PC-3 (cell line): ENCODE measurements around the gene ANGPT4. TPM values are rescaled to one million over a fixed set of nuclear protein-coding genes. Genes with fewer than 3 reads are reported as not detected.

Source experiments
- ATAC-seq: fragments of 200-7000 bp; cut with Tn5 transposase; 2 replicates; pipeline ENCODE4 v1.9.1; 2020; ENCODE audit warnings: mild to moderate bottlenecking, moderate library complexity
- BruUV-seq: library from RNA; stranded (reverse); fragments of 400-500 nt; replicated peaks from 2 replicates; lab custom pipeline; 2021; lab: Mats Ljungman, UMichigan
- CTCF ChIA-PET: fragments of 300-600 bp; sonication (Branson Sonifier 250); formaldehyde crosslinking; loops from one replicate; lab custom pipeline; 2022; ENCODE audit warnings: antibody characterized with exemption; lab: Charles Lee
- POLR2A ChIA-PET: fragments of 300-600 bp; sonication (Branson Sonifier 250); formaldehyde crosslinking; loops from one replicate; lab custom pipeline; 2022; ENCODE audit warnings: antibody characterized with exemption; ENCODE audit not compliant: unreplicated experiment; lab: Charles Lee
- DNase-seq: peaks from one replicate; pipeline ENCODE4 v3.0.0-alpha.2; 2015
- H2AFZ ChIP-seq: fragments of 300-600 bp; sonication (generic); 2 replicates; pipeline ENCODE4 v1.6.0; 2016; ENCODE audit warnings: antibody characterized with exemption, low read length
- H3F3A ChIP-seq: fragments of 300-600 bp; sonication (generic); one replicate; pipeline ENCODE4 v1.6.0; 2017; ENCODE audit warnings: antibody characterized with exemption, low read length, control low read depth, mild to moderate bottlenecking; ENCODE audit not compliant: unreplicated experiment
- H3K27ac ChIP-seq: fragments of 300-600 bp; sonication (generic); 2 replicates; pipeline ENCODE4 v1.5.1; 2016; ENCODE audit warnings: mild to moderate bottlenecking, low read length
- H3K27me3 ChIP-seq: fragments of 300-600 bp; sonication (generic); 2 replicates; pipeline ENCODE4 v1.6.1; 2016; ENCODE audit warnings: low read length, mixed read lengths
- H3K36me3 ChIP-seq: fragments of 300-600 bp; sonication (generic); 2 replicates; pipeline ENCODE4 v1.6.1; 2016; ENCODE audit warnings: low read depth, mixed run types, low read length, mixed read lengths
- H3K4me1 ChIP-seq: fragments of 300-600 bp; sonication (generic); 2 replicates; pipeline ENCODE4 v1.5.1; 2016; ENCODE audit warnings: low read length; ENCODE audit not compliant: insufficient read depth
- H3K4me2 ChIP-seq: fragments of 300-600 bp; sonication (generic); 2 replicates; pipeline ENCODE4 v1.6.0; 2016; ENCODE audit warnings: low read length
- H3K4me3 ChIP-seq: fragments of 300-600 bp; sonication (generic); 2 replicates; pipeline ENCODE4 v1.5.1; 2016; ENCODE audit warnings: mild to moderate bottlenecking, low read length, mixed read lengths
- H3K79me2 ChIP-seq: fragments of 300-600 bp; sonication (generic); 2 replicates; pipeline ENCODE4 v1.6.1; 2017; ENCODE audit warnings: low read length, mixed read lengths
- H3K9ac ChIP-seq: fragments of 300-600 bp; sonication (generic); 2 replicates; pipeline ENCODE4 v1.6.0; 2016; ENCODE audit warnings: mild to moderate bottlenecking, low read length
- H3K9me2 ChIP-seq: fragments of 300-600 bp; sonication (generic); replicated peaks from 2 replicates; pipeline ENCODE4 v1.6.1; 2016; ENCODE audit warnings: mixed run types, low read length, mixed read lengths
- H3K9me3 ChIP-seq: fragments of 300-600 bp; sonication (generic); 2 replicates; pipeline ENCODE4 v1.6.1; 2016; ENCODE audit warnings: low read length, mixed read lengths
- H4K20me1 ChIP-seq: fragments of 300-600 bp; sonication (generic); 2 replicates; pipeline ENCODE4 v1.6.1; 2016; ENCODE audit warnings: low read length, mixed read lengths
- CTCF ChIP-seq: fragments of 300-600 bp; sonication (generic); conservative IDR thresholded peaks from 2 replicates; pipeline ENCODE4 v1.5.1; 2017; ENCODE audit warnings: antibody characterized with exemption, low read depth, mild to moderate bottlenecking, low read length
- EZH2 ChIP-seq: fragments of 300-600 bp; sonication (generic); IDR thresholded peaks from one replicate; pipeline ENCODE4 v1.6.1; 2017; ENCODE audit warnings: antibody characterized with exemption, mild to moderate bottlenecking, low read length; ENCODE audit not compliant: unreplicated experiment
- EZH2phosphoT487 ChIP-seq: fragments of 300-600 bp; sonication (generic); IDR thresholded peaks from 2 replicates; pipeline ENCODE4 v1.6.1; 2018; ENCODE audit warnings: mild to moderate bottlenecking, antibody characterized with exemption, low read length, borderline replicate concordance
- intact Hi-C: fragments of 100-400 bp; cut with micrococcal nuclease; formaldehyde crosslinking; loops from 2 replicates; pipeline ENCODE4 v1.9.0; 2023
- total RNA-seq: library from RNA; depleted of rRNA; stranded (reverse); fragments of >200 nt; gene quantifications from 2 replicates; pipeline ENCODE4 v1.2.3, GENCODE V29; 2014

The ANGPT4 gene
- total RNA-seq, 1 experiment from 2014 or later = not detected

- peaks cover 32% of the 10 kb centered on the region for H3K4me1 ChIP-seq
- TF ChIP-seq CTCF = no peak
- no peak for TF ChIP-seq EZH2
- TF ChIP-seq EZH2phosphoT487 = no peak
- no peaks in the 10 kb centered on the region for H3K27me3 ChIP-seq
- no peak overlapping the region for H3K4me2 ChIP-seq
- ATAC-seq = no peak
- no peak overlapping the region for H3K9ac ChIP-seq
- intact Hi-C loops = no loop called here
- no peaks in the 10 kb centered on the region for H3K9me2 ChIP-seq
- no peak overlapping the region for H3K4me3 ChIP-seq
- no peak overlapping the region for H3K27ac ChIP-seq
- H2AFZ ChIP-seq = no peak overlapping the region
- ChIA-PET CTCF (no interaction called here), POLR2A (no interaction called here)
- H3K36me3 ChIP-seq = peaks cover 10% of the 10 kb centered on the region; the same call in 1 of the 2 replicates
- no peak for DNase-seq
- TSS peak; percentile 12 for BruUV-seq
- peaks cover 53% of the 10 kb centered on the region for H3K79me2 ChIP-seq
- peaks cover 4% of the 10 kb centered on the region; the same call in 1 of the 2 replicates for H4K20me1 ChIP-seq
- H3F3A ChIP-seq = no peaks in the 10 kb centered on the region
- no peaks in the 10 kb centered on the region for H3K9me3 ChIP-seq
These were observed 70.8 kb downstream of the ANGPT4 start for GRCh38 chr20:845226-845868.

GRCh38 chr20:844473-845225, 71.5 kb downstream of the ANGPT4 start:
- CTCF ChIA-PET = interaction anchor here (0.6 kb wide), 1 partner anchor 26 kb away, joined by 4 read pairs; no protein-coding TSS in a partner anchor
- no peak overlapping the region for H3K27ac ChIP-seq

GRCh38 chr20:843912-844311, 72.2 kb downstream of the ANGPT4 start:
- DNase-seq (no peak), ATAC-seq (peak; percentile 2; the same call in 1 of the 2 replicates)
- Histone ChIP-seq H3K27ac (no peak overlapping the region), H3K4me3 (no peak overlapping the region), H3K4me2 (peak overlapping the region; percentile 80), H3K27me3 (no peaks in the 10 kb centered on the region), H3F3A (no peaks in the 10 kb centered on the region), H3K36me3 (peaks cover 10% of the 10 kb centered on the region; the same call in 1 of the 2 replicates), H2AFZ (no peak overlapping the region; the same call in 1 of the 2 replicates), H3K79me2 (peaks cover 60% of the 10 kb centered on the region), H3K9me3 (no peaks in the 10 kb centered on the region), H3K4me1 (peaks cover 32% of the 10 kb centered on the region), H4K20me1 (peaks cover 4% of the 10 kb centered on the region; the same call in 1 of the 2 replicates), H3K9ac (no peak overlapping the region), H3K9me2 (no peaks in the 10 kb centered on the region)
- BruUV-seq = no TSS peak
- ChIA-PET POLR2A (no interaction called here), CTCF (interaction anchor here (0.6 kb wide), 1 partner anchor 25 kb away, joined by 4 read pairs; no protein-coding TSS in a partner anchor)
- intact Hi-C loops = loop anchor here (1.0 kb wide), 1 partner anchor 10 kb away; no protein-coding TSS in a partner anchor
- TF ChIP-seq CTCF (no peak), EZH2phosphoT487 (no peak), EZH2 (no peak)

More at GRCh38 chr20:844473-845225, 71.5 kb downstream of the ANGPT4 start:
- H3K9me2 ChIP-seq = no peaks in the 10 kb centered on the region
- H3K36me3 ChIP-seq = peaks cover 10% of the 10 kb centered on the region; the same call in 1 of the 2 replicates
- ATAC-seq (peak; percentile 97), DNase-seq (peak; percentile 87)
- no peak overlapping the region for H3K9ac ChIP-seq
- TF ChIP-seq EZH2phosphoT487 (no peak), EZH2 (no peak)
- peak overlapping the region; percentile 80 for H3K4me2 ChIP-seq
- H2AFZ ChIP-seq = peak overlapping the region; percentile 76
- H4K20me1 ChIP-seq = peaks cover 4% of the 10 kb centered on the region; the same call in 1 of the 2 replicates
- intact Hi-C loops = loop anchor here (1.0 kb wide), 1 partner anchor 10 kb away; no protein-coding TSS in a partner anchor
- peaks cover 55% of the 10 kb centered on the region for H3K79me2 ChIP-seq
- H3K4me3 ChIP-seq = peak overlapping the region; percentile 60
- H3K4me1 ChIP-seq = peaks cover 32% of the 10 kb centered on the region
- H3K9me3 ChIP-seq = no peaks in the 10 kb centered on the region
- POLR2A ChIA-PET = no interaction called here
- no TSS peak for BruUV-seq
- H3K27me3 ChIP-seq = no peaks in the 10 kb centered on the region
- no peaks in the 10 kb centered on the region for H3F3A ChIP-seq
